NCI-H345 treated with DMSO at 0.1 percent for 48 hours (cell line): ENCODE results near the gene SOS1.
"Not testable (repeated sequence)": the region's sequence is repeated elsewhere in the genome, so short reads cannot be mapped to it uniquely, and the experiment has no call there.

ENCODE experiments used
- DNase-seq: peaks from one replicate; lab custom pipeline; 2025; ENCODE audit not compliant: unreplicated experiment; lab: John Stamatoyannopoulos, UW

The SOS1 gene

GRCh38 chr2:38977047-38977446, 143.8 kb downstream of the SOS1 start:
- DNase-seq: no peak

GRCh38 chr2:38975042-38975441, 145.8 kb downstream of the SOS1 start:
- DNase-seq: no peak

GRCh38 chr2:38973266-38973665, 147.6 kb downstream of the SOS1 start:
- no peak for DNase-seq

- no peak for DNase-seq
These were observed 149.5 kb downstream of the SOS1 start for GRCh38 chr2:38971377-38971776.

GRCh38 chr2:38968021-38968420, 152.8 kb downstream of the SOS1 start:
- DNase-seq: no peak

- DNase-seq: no peak
These were observed 154.2 kb downstream of the SOS1 start for GRCh38 chr2:38966678-38967077.

GRCh38 chr2:38966006-38966405, 154.8 kb downstream of the SOS1 start:
- no peak for DNase-seq

- DNase-seq: no peak
These were observed 160.1 kb downstream of the SOS1 start for GRCh38 chr2:38960609-38961320.

- DNase-seq: no peak
These were observed 160.8 kb downstream of the SOS1 start for GRCh38 chr2:38959938-38960608.

- no peak for DNase-seq
These were observed 161.4 kb downstream of the SOS1 start for GRCh38 chr2:38959466-38959865.

GRCh38 chr2:38957972-38958371, 162.9 kb downstream of the SOS1 start:
- no peak for DNase-seq

- DNase-seq: no peak
These were observed 169.1 kb downstream of the SOS1 start for GRCh38 chr2:38951766-38952165.

- no peak for DNase-seq
These were observed 171.9 kb downstream of the SOS1 start for GRCh38 chr2:38948995-38949394.

GRCh38 chr2:38948387-38948882, 172.4 kb downstream of the SOS1 start:
- no peak for DNase-seq

GRCh38 chr2:38947241-38948239, 173.3 kb downstream of the SOS1 start:
- peak; percentile 46 for DNase-seq

GRCh38 chr2:38945911-38946310, 174.9 kb downstream of the SOS1 start:
- no peak for DNase-seq

- no peak for DNase-seq
These were observed 175.5 kb downstream of the SOS1 start for GRCh38 chr2:38945372-38945771.

GRCh38 chr2:38943784-38944183, 177.1 kb downstream of the SOS1 start:
- no peak for DNase-seq

- DNase-seq: no peak
These were observed 180.1 kb downstream of the SOS1 start for GRCh38 chr2:38940746-38941145.

GRCh38 chr2:38937548-38937947, 183.3 kb downstream of the SOS1 start:
- no peak for DNase-seq

- not testable (repeated sequence) for DNase-seq
These were observed 184.3 kb downstream of the SOS1 start for GRCh38 chr2:38936516-38936915.
